ES-I3 (cell line): ENCODE measurements around the gene ATG10.
A peak's percentile ranks its signal among the peaks of the same experiment; 100 is the strongest.

Experiments used
- H3K36me3 ChIP-seq: 2 replicates; pipeline ENCODE4 v1.6.1; 2013; ENCODE audit warnings: mild to moderate bottlenecking, low read length, control low read depth, moderate library complexity; ENCODE audit not compliant: insufficient read depth
- H3K4me1 ChIP-seq: 2 replicates; pipeline ENCODE4 v1.6.1; 2013; ENCODE audit warnings: mild to moderate bottlenecking, control low read depth, low read length; ENCODE audit not compliant: insufficient read depth
- H3K9ac ChIP-seq: 2 replicates; pipeline ENCODE4 v1.6.1; 2013; ENCODE audit warnings: low read depth, mild to moderate bottlenecking, low read length, moderate library complexity
- H3K9me3 ChIP-seq: 2 replicates; pipeline ENCODE4 v1.6.1; 2013; ENCODE audit warnings: mild to moderate bottlenecking, low read length, moderate library complexity; ENCODE audit not compliant: control insufficient read depth, insufficient read depth

Gene ATG10

DNA sequence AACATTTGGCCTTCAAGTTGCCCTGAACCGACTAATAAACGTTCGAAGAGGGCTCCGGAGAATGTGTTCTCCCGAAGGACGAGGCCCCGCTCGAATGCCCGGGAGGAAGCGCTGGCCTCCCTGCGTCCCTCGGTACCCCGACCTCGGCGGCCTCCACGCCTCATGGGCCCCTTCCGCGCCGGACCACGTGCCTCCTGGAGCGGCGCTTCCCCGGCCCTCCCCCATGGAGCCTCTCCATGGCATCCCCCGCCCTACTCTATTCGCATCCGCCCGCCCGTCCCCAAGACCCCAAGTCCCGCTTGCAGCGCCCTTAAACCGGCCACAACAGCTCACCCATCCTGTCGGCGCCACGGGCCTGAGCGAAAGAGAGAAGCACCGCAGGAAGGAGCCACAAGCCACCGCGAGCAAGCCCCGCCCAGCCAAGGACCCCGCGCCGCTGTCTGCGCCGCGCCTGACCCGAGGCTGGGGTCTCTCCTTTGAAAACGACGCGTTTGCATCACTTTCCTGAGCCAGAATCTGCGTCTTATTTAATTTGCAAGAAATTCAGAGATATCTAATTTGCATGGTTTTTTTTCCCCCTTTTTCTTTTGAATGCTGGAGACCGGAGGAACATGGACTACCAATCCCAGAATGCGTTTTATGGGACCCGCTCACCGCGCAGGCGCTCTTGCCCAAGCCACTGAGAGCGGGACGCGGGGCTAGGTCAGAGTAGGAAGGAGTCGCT is 306.3 kb downstream of the ATG10 start, which contains the start of gene RPS23:
TSS of gene RPS23 (minus strand) at position 368 of the 724 bp plus-strand sequence. CDS start at position 337, 31 bp downstream.
- Histone ChIP-seq H3K36me3 (peaks cover 26% of the 10 kb centered on the region), H3K9me3 (no peaks in the 10 kb centered on the region), H3K4me1 (no peaks in the 10 kb centered on the region)

DNA sequence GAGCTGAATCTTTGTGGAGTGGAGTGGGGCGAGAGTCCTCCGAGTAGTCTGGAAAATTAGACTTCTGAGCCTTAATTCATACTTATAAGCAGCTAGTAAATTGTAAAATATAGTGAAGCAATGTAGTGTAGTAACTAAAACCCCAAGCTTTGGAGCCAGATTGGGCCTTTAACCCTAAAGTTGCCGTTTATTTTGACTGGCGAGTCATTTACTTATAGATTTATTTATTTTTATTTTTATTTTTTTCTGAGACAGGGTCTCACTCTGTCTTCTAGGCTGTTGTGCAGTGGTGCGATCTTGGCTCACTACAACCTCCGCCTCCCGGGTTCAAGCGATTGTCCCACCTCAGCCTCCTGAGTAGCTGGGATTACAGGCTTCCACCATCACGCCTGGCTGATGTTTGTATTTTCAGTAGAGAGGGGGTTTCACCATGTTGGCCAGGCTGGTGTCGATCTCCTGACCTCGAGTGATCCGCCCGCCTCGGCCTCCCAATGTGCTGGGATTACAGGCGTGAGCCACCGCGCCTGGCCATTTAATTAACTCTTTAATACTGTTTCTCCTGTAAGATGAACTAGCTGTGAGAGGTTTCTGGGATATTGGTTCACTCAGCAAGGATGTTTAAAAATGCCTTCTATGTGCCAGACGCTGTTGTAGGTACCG is 307.0 kb downstream of the ATG10 start:
- H3K9ac ChIP-seq, result peak overlapping the region; percentile 100
- H3K4me1 ChIP-seq, result no peaks in the 10 kb centered on the region
- no peaks in the 10 kb centered on the region for H3K9me3 ChIP-seq
- peaks cover 26% of the 10 kb centered on the region for H3K36me3 ChIP-seq

More for the DNA sequence above, 306.3 kb downstream of the ATG10 start, which contains the start of gene RPS23:
- peak within 1 kb of the TSS; percentile 100 for H3K9ac ChIP-seq

DNA sequence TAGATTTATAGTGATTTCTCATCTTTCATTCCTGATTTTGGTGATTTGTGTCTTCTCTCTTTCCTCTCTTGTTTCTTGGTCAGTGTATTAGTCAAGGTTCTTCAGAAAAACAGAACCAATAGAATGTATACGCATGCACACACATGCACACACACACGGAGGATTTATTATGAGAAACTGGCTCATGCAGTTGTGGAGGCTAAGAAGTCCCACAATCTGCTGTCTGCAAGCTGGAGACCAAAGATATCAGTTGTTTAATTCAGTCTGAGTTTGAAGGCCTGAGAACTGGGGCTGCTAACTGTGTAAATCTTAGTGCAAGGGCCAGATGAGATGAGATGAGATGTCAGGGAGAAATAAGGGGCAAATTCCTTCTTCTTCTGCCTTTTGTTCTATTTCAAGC is 312.1 kb downstream of the ATG10 start:
- H3K4me1 ChIP-seq, result no peaks in the 10 kb centered on the region
- no peaks in the 10 kb centered on the region for H3K36me3 ChIP-seq
- H3K9me3 ChIP-seq, result no peaks in the 10 kb centered on the region
- no peak overlapping the region for H3K9ac ChIP-seq

DNA sequence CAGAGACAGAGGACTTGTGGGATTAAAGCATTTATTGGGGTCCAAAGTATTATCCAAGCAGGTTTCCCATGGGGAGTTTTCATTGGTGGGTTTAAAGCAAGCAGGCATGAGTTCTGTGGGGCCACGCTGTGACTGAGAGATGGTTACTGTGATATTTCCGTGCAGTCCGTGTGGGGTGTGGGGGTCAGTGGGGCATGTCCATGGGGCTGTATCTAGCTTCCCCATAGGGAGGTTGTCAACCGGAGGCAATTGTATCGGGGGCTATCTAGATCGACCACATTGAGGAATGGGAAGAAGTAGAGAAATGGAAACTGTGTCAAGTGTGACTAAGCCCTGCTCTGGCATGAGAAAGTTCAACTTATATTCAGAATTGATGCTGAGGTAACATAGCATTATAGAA is 313.4 kb downstream of the ATG10 start:
- Histone ChIP-seq H3K36me3 (no peaks in the 10 kb centered on the region), H3K9ac (no peak overlapping the region), H3K9me3 (no peaks in the 10 kb centered on the region), H3K4me1 (peaks cover 3% of the 10 kb centered on the region; the same call in 1 of the 2 replicates)

DNA sequence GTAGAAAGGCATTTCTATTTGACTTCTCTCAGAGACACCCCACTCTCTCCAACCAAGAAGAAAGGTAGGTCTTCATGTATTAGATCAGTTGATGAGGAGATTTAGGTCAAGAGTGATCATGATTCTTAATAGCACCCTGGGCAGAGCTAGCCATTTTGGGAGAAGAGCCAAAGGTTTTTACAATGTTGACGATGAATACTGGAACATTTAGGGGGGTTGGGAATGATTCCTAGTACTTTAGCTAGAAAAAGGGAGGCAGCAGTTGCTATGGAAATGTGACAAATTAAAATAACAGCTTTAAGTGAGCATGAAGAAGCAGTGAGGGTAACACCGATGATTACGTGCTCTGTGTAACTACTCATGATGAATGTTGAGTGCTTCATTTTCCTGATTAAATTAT is 315.8 kb downstream of the ATG10 start:
- H3K9me3 ChIP-seq, result no peaks in the 10 kb centered on the region
- no peak overlapping the region for H3K9ac ChIP-seq
- H3K36me3 ChIP-seq, result no peaks in the 10 kb centered on the region
- peaks cover 7% of the 10 kb centered on the region for H3K4me1 ChIP-seq

DNA sequence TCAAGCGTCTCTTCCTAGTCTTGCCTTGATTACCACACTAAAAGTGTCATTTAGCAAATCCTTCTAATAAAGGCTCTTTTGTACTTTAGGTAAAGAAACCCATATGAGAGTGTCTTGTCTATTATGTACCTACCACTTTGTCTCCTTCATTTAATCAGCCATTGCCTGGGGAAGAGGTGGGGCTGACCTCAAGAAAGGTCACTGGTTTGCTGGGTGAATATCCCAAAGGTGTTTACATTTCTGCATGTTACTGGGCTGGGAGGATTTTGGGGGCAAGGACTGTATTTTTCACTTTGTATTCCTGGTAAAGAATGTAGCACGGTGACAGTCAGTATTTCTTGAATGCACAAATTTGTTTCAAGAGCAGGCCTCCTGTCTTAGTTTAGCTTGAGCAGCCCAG is 318.2 kb downstream of the ATG10 start:
- H3K36me3 ChIP-seq, result no peaks in the 10 kb centered on the region
- H3K9ac ChIP-seq, result no peak overlapping the region
- H3K4me1 ChIP-seq, result peaks cover 16% of the 10 kb centered on the region
- no peaks in the 10 kb centered on the region for H3K9me3 ChIP-seq

DNA sequence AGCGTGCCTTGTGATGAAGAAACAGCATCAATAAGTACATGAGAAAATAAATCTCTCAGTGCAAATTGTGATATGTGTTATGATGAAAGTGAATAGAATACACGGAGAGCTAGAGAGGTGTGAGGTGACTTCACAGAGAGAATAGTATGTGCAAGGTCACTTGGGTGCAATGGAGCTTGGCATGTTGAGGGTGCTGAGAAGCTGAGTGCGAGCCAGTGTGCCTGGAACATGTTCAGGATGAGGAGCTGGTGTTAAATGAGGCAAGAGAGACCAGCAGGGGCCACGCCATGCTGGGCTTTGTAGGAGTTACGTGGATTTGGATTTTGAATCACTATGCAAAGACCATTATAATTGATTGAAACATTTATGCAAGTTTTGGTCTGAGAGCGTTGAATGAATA is 319.1 kb downstream of the ATG10 start:
- no peaks in the 10 kb centered on the region for H3K36me3 ChIP-seq
- no peak overlapping the region for H3K9ac ChIP-seq
- no peaks in the 10 kb centered on the region for H3K9me3 ChIP-seq
- peaks cover 16% of the 10 kb centered on the region for H3K4me1 ChIP-seq

DNA sequence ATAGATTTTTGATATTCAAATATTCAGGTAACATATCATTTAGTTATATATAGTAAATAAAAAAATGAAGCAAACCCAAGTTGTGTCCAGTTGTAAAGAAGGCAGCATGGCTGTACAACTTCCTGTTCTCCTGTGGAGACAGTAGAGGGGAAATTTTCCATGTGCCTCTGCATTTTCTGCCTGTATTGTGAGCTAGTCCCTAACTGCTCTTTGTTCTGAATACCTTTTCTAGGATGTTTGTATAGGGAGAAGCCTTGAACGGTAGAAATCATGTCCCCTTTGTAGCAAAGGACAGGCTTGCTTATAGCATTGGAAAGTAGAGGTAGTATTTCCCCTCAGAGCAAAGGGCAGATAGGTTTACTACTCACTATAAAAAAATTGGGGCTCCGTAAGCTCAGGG is 319.6 kb downstream of the ATG10 start:
- no peak overlapping the region for H3K9ac ChIP-seq
- no peaks in the 10 kb centered on the region for H3K36me3 ChIP-seq
- H3K4me1 ChIP-seq, result peaks cover 16% of the 10 kb centered on the region

DNA sequence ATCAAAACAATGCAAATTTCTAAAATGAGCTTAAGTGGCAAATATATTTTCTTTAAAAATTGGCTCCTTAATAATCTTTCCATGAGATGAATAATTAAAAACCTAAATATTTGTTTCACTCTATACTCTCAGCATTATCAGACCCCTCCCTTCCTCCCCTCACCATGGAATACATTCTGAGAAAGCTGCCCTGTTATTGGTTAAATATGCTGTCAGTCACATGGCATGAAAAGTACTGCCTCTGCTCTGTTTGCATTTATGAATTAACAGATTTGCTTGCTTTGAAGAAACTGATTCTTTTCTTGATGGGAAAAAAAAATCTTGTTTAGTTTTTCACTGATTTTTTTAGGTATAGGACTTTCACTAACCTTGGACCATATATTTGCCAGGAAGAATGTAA is 323.3 kb downstream of the ATG10 start:
- Histone ChIP-seq H3K9ac (no peak overlapping the region), H3K36me3 (no peaks in the 10 kb centered on the region), H3K9me3 (no peaks in the 10 kb centered on the region), H3K4me1 (peaks cover 13% of the 10 kb centered on the region)

More for the DNA sequence above, 319.6 kb downstream of the ATG10 start:
- H3K9me3 ChIP-seq, result no peaks in the 10 kb centered on the region

DNA sequence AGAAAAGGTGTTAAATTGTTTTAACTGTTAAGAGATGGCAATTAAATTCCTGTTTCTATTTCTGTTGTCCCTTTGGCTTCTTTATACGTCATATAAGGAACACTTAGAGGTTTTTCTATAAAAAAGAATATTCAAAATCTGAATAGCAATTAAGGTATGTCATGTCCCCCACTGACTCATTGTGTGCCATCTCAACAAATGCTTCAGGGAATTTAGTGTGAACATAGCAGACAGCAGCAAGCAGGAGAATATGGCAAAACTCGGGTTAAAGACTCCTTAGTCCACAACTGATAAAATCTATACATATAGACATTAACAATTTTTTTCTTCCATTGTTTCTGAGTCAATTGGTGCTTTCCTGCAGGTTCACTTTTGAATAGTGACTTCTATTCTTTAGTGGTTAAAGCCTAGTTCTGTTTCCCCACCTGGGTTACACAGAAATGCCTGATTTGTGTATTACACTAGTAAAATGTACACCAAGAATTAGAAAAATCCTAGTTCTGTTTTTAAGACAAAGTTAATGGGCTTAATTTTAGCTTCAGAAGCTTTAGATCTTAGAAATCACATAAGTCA is 324.2 kb downstream of the ATG10 start:
- Histone ChIP-seq H3K4me1 (peaks cover 13% of the 10 kb centered on the region), H3K36me3 (no peaks in the 10 kb centered on the region), H3K9ac (no peak overlapping the region), H3K9me3 (no peaks in the 10 kb centered on the region)

DNA sequence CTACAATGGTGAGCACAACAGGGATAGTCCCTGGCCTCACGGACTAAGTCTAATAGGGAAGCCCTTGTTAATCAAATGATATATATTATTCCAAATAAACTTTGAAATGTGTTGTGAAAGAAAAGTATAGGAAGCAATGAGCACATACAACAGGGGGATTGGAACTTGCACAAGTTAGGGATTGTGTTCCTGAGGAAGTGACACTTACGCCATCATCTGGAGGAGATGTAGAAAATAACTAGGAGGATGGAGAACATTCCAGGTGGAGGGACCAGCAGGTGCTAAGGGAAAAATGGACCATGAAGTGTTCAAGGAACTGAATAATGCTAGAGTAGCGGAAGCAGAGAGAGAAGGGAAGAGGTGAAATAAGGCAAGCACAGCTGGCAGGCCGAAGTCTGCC is 325.1 kb downstream of the ATG10 start:
- Histone ChIP-seq H3K4me1 (peaks cover 9% of the 10 kb centered on the region; the same call in 1 of the 2 replicates), H3K9me3 (no peaks in the 10 kb centered on the region), H3K9ac (no peak overlapping the region), H3K36me3 (no peaks in the 10 kb centered on the region)

DNA sequence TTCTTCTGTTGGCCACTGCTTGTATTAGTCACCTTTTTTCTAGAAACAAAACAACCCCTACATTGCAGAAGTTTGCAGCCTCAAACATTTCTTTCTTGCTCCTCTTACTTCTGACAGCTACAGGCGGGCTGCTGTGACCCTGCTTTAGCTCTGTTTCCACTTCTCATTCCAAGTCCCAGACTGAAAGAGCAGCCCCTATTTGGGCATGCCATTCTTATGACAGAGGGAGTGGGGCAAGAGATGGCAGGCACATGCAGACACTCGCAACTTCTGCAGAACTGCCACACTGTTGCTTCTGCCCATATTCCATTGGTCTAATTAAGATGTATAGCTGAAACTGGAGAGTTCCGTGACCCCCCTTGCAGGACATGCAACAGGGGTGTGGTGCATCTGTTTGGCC is 325.9 kb downstream of the ATG10 start:
- Histone ChIP-seq H3K9me3 (no peaks in the 10 kb centered on the region), H3K4me1 (peaks cover 8% of the 10 kb centered on the region; the same call in 1 of the 2 replicates), H3K9ac (no peak overlapping the region), H3K36me3 (no peaks in the 10 kb centered on the region)

DNA sequence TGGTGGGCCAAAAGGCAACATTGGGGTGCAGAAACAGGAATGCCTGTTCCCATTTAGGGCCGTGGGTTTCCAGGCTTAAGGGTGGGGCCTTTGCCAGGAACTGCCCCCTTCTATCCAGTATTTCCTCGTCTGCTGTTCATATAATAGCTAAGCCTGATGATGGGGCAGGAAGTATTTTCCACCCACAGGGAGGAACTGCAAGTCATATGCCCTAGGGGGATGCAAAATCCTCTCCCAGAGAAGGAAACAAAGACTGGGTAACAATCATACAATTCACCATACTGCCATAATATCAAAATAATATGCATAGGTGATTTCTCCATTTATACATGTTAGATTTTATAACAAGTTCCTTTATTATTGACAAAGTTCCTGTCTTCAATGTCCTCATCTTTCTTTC is 326.8 kb downstream of the ATG10 start:
- Histone ChIP-seq H3K4me1 (no peaks in the 10 kb centered on the region; the same call in 1 of the 2 replicates), H3K9me3 (no peaks in the 10 kb centered on the region), H3K36me3 (no peaks in the 10 kb centered on the region), H3K9ac (no peak overlapping the region)

DNA sequence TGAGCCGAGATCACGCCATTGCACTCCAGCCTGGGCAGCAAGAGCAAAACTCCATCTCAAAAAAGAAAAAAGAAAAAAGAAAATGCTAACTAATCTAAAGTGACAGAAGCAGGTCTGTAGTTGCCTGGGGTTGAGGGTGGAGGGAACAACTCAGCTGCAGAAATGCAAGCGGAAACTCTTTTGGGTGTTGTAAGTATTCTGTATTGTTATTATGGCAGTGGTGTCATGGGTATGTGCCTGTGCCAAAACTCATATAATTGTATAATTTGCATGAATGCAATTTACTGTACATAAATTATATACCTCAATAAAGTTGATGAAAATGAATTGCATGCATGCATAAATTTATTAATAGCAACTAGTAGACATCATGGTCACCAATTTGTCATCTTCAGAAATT is 329.4 kb downstream of the ATG10 start:
- H3K36me3 ChIP-seq, result no peaks in the 10 kb centered on the region
- H3K4me1 ChIP-seq, result peaks cover 5% of the 10 kb centered on the region; the same call in 1 of the 2 replicates
- no peaks in the 10 kb centered on the region for H3K9me3 ChIP-seq
- no peak overlapping the region for H3K9ac ChIP-seq
